Hepatocyte (in vitro differentiated cells): Measurements from ENCODE around the gene HRCT1. TPM values are rescaled to one million over a fixed set of nuclear protein-coding genes. Genes with fewer than 3 reads are reported as not detected.
"Not testable (repeated sequence)": the region's sequence is repeated elsewhere in the genome, so short reads cannot be mapped to it uniquely, and the experiment has no call there.

ENCODE experiments used
- DNase-seq: peaks from one replicate; pipeline ENCODE4 v3.0.0-alpha.2; 2016; ENCODE audit warnings: low spot score
- H2AFZ ChIP-seq: fragments of 200-600 bp; sonication (generic); 2 replicates; pipeline ENCODE4 v1.6.0; 2016; ENCODE audit warnings: antibody characterized with exemption, mild to moderate bottlenecking
- H3K27ac ChIP-seq: fragments of 200-600 bp; sonication (generic); 2 replicates; pipeline ENCODE4 v1.5.1; 2016; ENCODE audit warnings: mild to moderate bottlenecking
- H3K27me3 ChIP-seq: fragments of 200-600 bp; sonication (generic); 2 replicates; pipeline ENCODE4 v1.6.1; 2016
- H3K36me3 ChIP-seq: fragments of 200-600 bp; sonication (generic); replicated peaks from 2 replicates; pipeline ENCODE4 v1.5.1; 2016; ENCODE audit warnings: low read depth; ENCODE audit not compliant: insufficient read depth
- H3K4me1 ChIP-seq: fragments of 200-600 bp; sonication (generic); 2 replicates; pipeline ENCODE4 v1.5.1; 2016; ENCODE audit warnings: mild to moderate bottlenecking, moderate library complexity; ENCODE audit not compliant: insufficient read depth
- H3K4me2 ChIP-seq: fragments of 200-600 bp; sonication (generic); 2 replicates; pipeline ENCODE4 v1.6.0; 2016
- H3K4me3 ChIP-seq: fragments of 200-600 bp; sonication (generic); 2 replicates; pipeline ENCODE4 v1.5.1; 2016; ENCODE audit warnings: mild to moderate bottlenecking
- H3K79me2 ChIP-seq: fragments of 200-600 bp; sonication (generic); 2 replicates; pipeline ENCODE4 v1.6.0; 2017; ENCODE audit warnings: mild to moderate bottlenecking
- H3K9me2 ChIP-seq: fragments of 200-600 bp; sonication (generic); replicated peaks from 2 replicates; pipeline ENCODE4 v1.6.0; 2017; ENCODE audit warnings: mild to moderate bottlenecking; ENCODE audit not compliant: insufficient read depth
- H3K9me3 ChIP-seq: fragments of 200-600 bp; sonication (generic); 2 replicates; pipeline ENCODE4 v1.5.1; 2016; ENCODE audit warnings: low read depth, mild to moderate bottlenecking
- H4K20me1 ChIP-seq: fragments of 200-600 bp; sonication (generic); 2 replicates; pipeline ENCODE4 v1.6.0; 2016; ENCODE audit warnings: mild to moderate bottlenecking; ENCODE audit not compliant: insufficient read depth, poor library complexity, severe bottlenecking
- EZH2 ChIP-seq: fragments of 200-600 bp; sonication (generic); IDR thresholded peaks from 2 replicates; pipeline ENCODE4 v1.6.1; 2016; ENCODE audit warnings: antibody characterized with exemption, mild to moderate bottlenecking, borderline replicate concordance
- EZH2phosphoT487 ChIP-seq: fragments of 200-600 bp; sonication (generic); IDR thresholded peaks from one replicate; pipeline ENCODE4 v1.6.1; 2018; ENCODE audit warnings: antibody characterized with exemption, mild to moderate bottlenecking, low read depth, moderate library complexity; ENCODE audit not compliant: unreplicated experiment, severe bottlenecking
- WGBS: methylation state at CpG from one replicate; pipeline ENCODE4 v1.1.6; 2016; ENCODE audit warnings: low lambda C conversion rate; ENCODE audit errors: missing lambda C conversion rate; 5-methylcytosine and 5-hydroxymethylcytosine counted together
- polyA plus RNA-seq: library from polyadenylated mRNA; unstranded; fragments of >200 nt; fragmentation: Nextera tagmentation; extraction: Ambion mirVana; gene quantifications from 2 replicates; pipeline ENCODE4 v1.2.1, GENCODE V29; 2016
- total RNA-seq: library from RNA; depleted of rRNA; stranded (reverse); fragments of >200 nt; gene quantifications from 2 replicates; pipeline ENCODE4 v1.2.3, GENCODE V29; 2014
- TF ChIP-seq, protein P1 (sequence below): fragments of 200-600 bp; sonication (generic); IDR thresholded peaks from 2 replicates; pipeline ENCODE4 v1.5.1; 2016; ENCODE audit warnings: antibody characterized with exemption, mild to moderate bottlenecking; ENCODE audit not compliant: poor library complexity

HRCT1 gene
- total and polyA plus RNA-seq, 2 experiments from 2014 or later = 0.90 to 1.8 TPM

DNA sequence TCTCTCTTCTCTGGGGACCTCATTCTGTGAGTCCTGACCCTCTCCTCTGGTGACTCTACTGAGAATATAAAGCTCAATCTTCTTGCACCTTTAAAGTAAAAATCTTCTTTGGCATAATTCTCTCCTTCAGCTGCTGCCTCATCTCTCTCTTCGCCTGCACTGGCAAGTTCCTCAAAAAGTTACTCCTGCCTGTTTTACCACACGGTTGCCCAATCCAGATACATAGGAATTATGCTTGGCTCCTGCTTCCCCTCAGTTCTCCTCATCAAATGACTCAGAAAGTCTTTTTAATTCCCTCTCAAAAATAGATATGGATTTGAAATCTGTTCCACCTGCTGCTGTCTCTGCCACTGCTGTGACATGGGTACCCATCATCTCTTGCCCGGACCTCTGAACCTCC, 14.4 kb upstream of the HRCT1 start:
- no peak overlapping the region for H3K4me2 ChIP-seq
- no peaks in the 10 kb centered on the region for H4K20me1 ChIP-seq
- WGBS = 82% methylated on average over 3 of the region's 3 CpGs
- H3K27ac ChIP-seq = no peak overlapping the region
- no peak for DNase-seq
- no peaks in the 10 kb centered on the region for H3K9me2 ChIP-seq
- TF ChIP-seq EZH2 (no peak), EZH2phosphoT487 (no peak)
- TF ChIP-seq, protein P1, sequence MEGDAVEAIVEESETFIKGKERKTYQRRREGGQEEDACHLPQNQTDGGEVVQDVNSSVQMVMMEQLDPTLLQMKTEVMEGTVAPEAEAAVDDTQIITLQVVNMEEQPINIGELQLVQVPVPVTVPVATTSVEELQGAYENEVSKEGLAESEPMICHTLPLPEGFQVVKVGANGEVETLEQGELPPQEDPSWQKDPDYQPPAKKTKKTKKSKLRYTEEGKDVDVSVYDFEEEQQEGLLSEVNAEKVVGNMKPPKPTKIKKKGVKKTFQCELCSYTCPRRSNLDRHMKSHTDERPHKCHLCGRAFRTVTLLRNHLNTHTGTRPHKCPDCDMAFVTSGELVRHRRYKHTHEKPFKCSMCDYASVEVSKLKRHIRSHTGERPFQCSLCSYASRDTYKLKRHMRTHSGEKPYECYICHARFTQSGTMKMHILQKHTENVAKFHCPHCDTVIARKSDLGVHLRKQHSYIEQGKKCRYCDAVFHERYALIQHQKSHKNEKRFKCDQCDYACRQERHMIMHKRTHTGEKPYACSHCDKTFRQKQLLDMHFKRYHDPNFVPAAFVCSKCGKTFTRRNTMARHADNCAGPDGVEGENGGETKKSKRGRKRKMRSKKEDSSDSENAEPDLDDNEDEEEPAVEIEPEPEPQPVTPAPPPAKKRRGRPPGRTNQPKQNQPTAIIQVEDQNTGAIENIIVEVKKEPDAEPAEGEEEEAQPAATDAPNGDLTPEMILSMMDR = no peak
- H3K27me3 ChIP-seq = peaks cover 17% of the 10 kb centered on the region
- H3K79me2 ChIP-seq = no peaks in the 10 kb centered on the region
- H3K9me3 ChIP-seq = no peaks in the 10 kb centered on the region
- H3K4me1 ChIP-seq = no peaks in the 10 kb centered on the region
- H2AFZ ChIP-seq = no peak overlapping the region
- H3K4me3 ChIP-seq = no peak overlapping the region
- no peaks in the 10 kb centered on the region for H3K36me3 ChIP-seq

DNA sequence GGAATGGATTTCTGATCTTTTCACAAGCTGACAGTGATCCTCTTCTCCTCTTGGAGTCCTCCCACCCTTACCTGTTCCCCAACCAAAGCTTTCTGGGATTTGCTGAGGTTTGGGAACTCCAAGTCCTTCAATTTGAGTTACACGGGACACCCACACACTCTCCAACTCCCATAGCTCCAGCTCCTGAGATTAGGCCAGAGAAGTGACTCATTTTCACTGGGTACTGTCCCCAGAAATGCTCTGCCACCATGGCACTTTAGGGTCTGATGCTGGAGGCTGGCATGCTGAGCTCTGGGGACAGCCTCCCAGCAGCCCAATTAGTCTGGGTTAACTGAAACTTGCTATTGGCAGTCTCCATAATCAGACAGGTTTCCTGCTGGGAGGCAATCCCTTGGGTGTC, 14.0 kb upstream of the HRCT1 start:
- Histone ChIP-seq H3K27me3 (peaks cover 17% of the 10 kb centered on the region), H3K4me1 (no peaks in the 10 kb centered on the region), H2AFZ (no peak overlapping the region), H3K36me3 (no peaks in the 10 kb centered on the region), H3K79me2 (no peaks in the 10 kb centered on the region), H3K4me2 (no peak overlapping the region), H3K9me3 (no peaks in the 10 kb centered on the region), H3K9me2 (no peaks in the 10 kb centered on the region), H3K4me3 (no peak overlapping the region), H4K20me1 (no peaks in the 10 kb centered on the region), H3K27ac (no peak overlapping the region)
- 89% methylated on average over 1 of the region's 1 CpG for WGBS
- TF ChIP-seq, protein P1 = no peak
- no peak for DNase-seq

DNA sequence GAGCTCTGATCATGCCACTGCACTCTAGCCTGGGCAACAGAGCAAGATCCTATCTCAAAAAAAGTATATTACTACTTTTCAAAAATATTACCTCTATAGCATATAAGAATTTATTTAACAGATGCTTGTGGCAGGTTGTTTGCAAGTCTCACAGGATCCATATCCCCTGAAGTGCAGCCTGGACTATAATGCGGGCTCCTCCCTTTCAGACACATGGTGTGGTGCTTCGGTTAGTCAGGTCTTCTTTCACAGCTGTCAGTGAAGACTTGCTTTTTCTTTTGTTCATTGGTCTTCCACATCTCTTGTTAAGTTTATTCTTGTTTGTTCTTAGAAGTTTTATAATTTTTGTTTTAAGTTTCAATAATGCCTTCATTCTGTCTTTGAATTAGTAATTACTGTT, 9.4 kb upstream of the HRCT1 start:
- Histone ChIP-seq H4K20me1 (no peaks in the 10 kb centered on the region), H3K79me2 (no peaks in the 10 kb centered on the region), H3K36me3 (no peaks in the 10 kb centered on the region), H3K27me3 (peaks cover 15% of the 10 kb centered on the region), H3K9me3 (no peaks in the 10 kb centered on the region), H3K4me1 (no peaks in the 10 kb centered on the region), H3K9me2 (no peaks in the 10 kb centered on the region), H3K27ac (no peak overlapping the region), H2AFZ (no peak overlapping the region), H3K4me3 (no peak overlapping the region), H3K4me2 (no peak overlapping the region)
- WGBS = 88% methylated on average over 2 of the region's 2 CpGs
- DNase-seq = no peak
- TF ChIP-seq, protein P1 = no peak
- TF ChIP-seq EZH2phosphoT487 (no peak), EZH2 (no peak)

DNA sequence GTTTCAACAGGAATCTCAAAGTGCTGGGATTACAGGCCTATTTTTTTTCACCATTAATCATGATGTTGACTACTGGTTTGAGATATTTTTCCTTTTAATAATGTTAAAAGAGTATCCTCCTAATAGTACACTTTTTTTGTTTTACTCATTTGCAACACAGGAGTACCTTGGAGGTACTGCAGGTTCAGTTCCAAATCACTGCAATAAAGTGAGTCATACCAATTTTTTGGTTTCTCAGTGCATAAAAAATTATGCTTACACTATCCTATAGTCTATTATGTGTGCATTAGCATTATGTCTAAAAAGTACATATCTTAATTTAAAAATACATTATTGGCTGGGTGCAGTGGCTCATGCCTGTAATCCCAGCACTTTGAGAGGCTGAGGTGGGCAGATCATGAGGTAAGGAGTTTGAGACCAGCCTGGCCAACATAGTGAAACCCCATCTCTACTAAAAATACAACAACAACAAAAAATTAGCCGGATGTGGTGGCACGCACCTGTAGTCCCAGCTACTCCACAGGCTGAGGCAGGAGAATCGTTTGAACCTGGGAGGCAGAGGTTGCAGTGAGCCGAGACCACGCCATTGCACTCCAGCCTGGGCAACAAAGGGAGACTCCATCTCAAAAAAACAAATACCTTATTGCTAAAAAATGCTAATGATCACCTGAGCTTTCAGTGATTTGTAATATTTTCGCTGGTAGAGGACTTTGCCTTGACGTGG, 8.5 kb upstream of the HRCT1 start:
- H3K27me3 ChIP-seq = peaks cover 11% of the 10 kb centered on the region
- H3K36me3 ChIP-seq, H3K9me2 ChIP-seq, H3K79me2 ChIP-seq, H3K27ac ChIP-seq, H3K4me2 ChIP-seq, H3K4me1 ChIP-seq, H3K9me3 ChIP-seq, DNase-seq, H4K20me1 ChIP-seq, H3K4me3 ChIP-seq, H2AFZ ChIP-seq: not testable (repeated sequence)
- 88% methylated on average over 7 of the region's 7 CpGs for WGBS
